K562 (cell line): ENCODE data around the gene LDB2. TPM values are rescaled to one million over a fixed set of nuclear protein-coding genes. Genes with fewer than 3 reads are reported as not detected.

Experiments used
- KDM2B ChIP-seq: fragments of 250-450 bp; sonication (Bioruptor Pico); IDR thresholded peaks from 2 replicates; pipeline ENCODE4 v1.8.0; 2021; ENCODE audit warnings: mild to moderate bottlenecking, moderate library complexity
- ZZZ3 ChIP-seq: fragments of 450-650 bp; IDR thresholded peaks from 2 replicates; pipeline ENCODE4 v1.6.1; 2016; ENCODE audit warnings: antibody characterized with exemption, mild to moderate bottlenecking, moderate library complexity
- polyA plus RNA-seq, 8 experiments: library from polyadenylated mRNA; depleted of rRNA in 4 of 8; stranded (reverse) in 5 of 8; unstranded in 3 of 8; fragments of >200 nt; fragmentation: Nextera tagmentation in 2 of 8; fragmentation: Illumina TruSeq in 1 of 8; extraction: Ambion mirVana in 2 of 8; extraction: Trizol in 1 of 8; gene quantifications; 2 replicates each; pipeline versions ENCODE4 v1.2.1 to v1.2.3, GENCODE V29; 2011 to 2014; ENCODE audit warnings: inconsistent platforms in 1 of 8, missing spikeins in 1 of 8
- total RNA-seq, 7 experiments: library from RNA; depleted of rRNA in 6 of 7; stranded (reverse); fragments of >200 nt in 6 of 7; fragmentation: Illumina TruSeq in 2 of 7; extraction: Trizol in 2 of 7; gene quantifications; 2 replicates each; pipeline versions ENCODE4 v1.2.1 to v1.2.3, GENCODE V29; 2011 to 2021; ENCODE audit warnings: low replicate concordance in 1 of 7
- TF ChIP-seq, protein P1 (sequence below): fragments of 200-600 bp; sonication (generic); IDR thresholded peaks from one replicate; pipeline ENCODE4 v1.6.1; 2012; ENCODE audit warnings: mild to moderate bottlenecking, low read depth, low read length, inconsistent platforms
- TF ChIP-seq, protein P2 (sequence below): fragments of 450-650 bp; formaldehyde crosslinking; IDR thresholded peaks from 2 replicates; pipeline ENCODE4 v1.4.0; 2020; ENCODE audit warnings: mild to moderate bottlenecking

LDB2 gene
- total and polyA plus RNA-seq, 9 of the 15 experiments (the other 6 are each of a cell fraction or from before 2014, with no cell fraction given) = 0.10 to 0.20 TPM; not detected in 7

DNA sequence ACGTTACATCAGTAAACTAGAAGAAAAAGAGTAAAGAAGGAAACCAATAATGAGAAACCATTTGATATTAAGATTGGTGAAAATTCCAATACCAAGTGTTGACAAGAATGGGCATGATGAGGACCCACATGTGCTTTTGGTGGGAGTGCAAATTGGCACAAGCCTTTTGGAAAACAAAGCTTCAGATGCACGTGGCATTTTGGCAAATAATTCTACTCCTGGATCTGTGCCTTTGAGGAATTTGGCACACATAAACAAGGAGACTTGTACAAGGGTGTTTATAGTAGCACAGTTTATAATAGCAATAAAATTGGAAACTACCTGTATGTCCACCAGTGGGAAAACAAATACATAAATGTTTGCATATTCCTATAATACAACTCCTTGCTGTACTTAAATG lies 347.9 kb downstream of the LDB2 start (continued):
- TF ChIP-seq, protein P1, sequence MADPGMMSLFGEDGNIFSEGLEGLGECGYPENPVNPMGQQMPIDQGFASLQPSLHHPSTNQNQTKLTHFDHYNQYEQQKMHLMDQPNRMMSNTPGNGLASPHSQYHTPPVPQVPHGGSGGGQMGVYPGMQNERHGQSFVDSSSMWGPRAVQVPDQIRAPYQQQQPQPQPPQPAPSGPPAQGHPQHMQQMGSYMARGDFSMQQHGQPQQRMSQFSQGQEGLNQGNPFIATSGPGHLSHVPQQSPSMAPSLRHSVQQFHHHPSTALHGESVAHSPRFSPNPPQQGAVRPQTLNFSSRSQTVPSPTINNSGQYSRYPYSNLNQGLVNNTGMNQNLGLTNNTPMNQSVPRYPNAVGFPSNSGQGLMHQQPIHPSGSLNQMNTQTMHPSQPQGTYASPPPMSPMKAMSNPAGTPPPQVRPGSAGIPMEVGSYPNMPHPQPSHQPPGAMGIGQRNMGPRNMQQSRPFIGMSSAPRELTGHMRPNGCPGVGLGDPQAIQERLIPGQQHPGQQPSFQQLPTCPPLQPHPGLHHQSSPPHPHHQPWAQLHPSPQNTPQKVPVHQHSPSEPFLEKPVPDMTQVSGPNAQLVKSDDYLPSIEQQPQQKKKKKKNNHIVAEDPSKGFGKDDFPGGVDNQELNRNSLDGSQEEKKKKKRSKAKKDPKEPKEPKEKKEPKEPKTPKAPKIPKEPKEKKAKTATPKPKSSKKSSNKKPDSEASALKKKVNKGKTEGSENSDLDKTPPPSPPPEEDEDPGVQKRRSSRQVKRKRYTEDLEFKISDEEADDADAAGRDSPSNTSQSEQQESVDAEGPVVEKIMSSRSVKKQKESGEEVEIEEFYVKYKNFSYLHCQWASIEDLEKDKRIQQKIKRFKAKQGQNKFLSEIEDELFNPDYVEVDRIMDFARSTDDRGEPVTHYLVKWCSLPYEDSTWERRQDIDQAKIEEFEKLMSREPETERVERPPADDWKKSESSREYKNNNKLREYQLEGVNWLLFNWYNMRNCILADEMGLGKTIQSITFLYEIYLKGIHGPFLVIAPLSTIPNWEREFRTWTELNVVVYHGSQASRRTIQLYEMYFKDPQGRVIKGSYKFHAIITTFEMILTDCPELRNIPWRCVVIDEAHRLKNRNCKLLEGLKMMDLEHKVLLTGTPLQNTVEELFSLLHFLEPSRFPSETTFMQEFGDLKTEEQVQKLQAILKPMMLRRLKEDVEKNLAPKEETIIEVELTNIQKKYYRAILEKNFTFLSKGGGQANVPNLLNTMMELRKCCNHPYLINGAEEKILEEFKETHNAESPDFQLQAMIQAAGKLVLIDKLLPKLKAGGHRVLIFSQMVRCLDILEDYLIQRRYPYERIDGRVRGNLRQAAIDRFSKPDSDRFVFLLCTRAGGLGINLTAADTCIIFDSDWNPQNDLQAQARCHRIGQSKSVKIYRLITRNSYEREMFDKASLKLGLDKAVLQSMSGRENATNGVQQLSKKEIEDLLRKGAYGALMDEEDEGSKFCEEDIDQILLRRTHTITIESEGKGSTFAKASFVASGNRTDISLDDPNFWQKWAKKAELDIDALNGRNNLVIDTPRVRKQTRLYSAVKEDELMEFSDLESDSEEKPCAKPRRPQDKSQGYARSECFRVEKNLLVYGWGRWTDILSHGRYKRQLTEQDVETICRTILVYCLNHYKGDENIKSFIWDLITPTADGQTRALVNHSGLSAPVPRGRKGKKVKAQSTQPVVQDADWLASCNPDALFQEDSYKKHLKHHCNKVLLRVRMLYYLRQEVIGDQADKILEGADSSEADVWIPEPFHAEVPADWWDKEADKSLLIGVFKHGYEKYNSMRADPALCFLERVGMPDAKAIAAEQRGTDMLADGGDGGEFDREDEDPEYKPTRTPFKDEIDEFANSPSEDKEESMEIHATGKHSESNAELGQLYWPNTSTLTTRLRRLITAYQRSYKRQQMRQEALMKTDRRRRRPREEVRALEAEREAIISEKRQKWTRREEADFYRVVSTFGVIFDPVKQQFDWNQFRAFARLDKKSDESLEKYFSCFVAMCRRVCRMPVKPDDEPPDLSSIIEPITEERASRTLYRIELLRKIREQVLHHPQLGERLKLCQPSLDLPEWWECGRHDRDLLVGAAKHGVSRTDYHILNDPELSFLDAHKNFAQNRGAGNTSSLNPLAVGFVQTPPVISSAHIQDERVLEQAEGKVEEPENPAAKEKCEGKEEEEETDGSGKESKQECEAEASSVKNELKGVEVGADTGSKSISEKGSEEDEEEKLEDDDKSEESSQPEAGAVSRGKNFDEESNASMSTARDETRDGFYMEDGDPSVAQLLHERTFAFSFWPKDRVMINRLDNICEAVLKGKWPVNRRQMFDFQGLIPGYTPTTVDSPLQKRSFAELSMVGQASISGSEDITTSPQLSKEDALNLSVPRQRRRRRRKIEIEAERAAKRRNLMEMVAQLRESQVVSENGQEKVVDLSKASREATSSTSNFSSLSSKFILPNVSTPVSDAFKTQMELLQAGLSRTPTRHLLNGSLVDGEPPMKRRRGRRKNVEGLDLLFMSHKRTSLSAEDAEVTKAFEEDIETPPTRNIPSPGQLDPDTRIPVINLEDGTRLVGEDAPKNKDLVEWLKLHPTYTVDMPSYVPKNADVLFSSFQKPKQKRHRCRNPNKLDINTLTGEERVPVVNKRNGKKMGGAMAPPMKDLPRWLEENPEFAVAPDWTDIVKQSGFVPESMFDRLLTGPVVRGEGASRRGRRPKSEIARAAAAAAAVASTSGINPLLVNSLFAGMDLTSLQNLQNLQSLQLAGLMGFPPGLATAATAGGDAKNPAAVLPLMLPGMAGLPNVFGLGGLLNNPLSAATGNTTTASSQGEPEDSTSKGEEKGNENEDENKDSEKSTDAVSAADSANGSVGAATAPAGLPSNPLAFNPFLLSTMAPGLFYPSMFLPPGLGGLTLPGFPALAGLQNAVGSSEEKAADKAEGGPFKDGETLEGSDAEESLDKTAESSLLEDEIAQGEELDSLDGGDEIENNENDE = no peak
- TF ChIP-seq ZZZ3 (no peak), KDM2B (CRISPR knock-in tag) (no peak)
- TF ChIP-seq, protein P2, sequence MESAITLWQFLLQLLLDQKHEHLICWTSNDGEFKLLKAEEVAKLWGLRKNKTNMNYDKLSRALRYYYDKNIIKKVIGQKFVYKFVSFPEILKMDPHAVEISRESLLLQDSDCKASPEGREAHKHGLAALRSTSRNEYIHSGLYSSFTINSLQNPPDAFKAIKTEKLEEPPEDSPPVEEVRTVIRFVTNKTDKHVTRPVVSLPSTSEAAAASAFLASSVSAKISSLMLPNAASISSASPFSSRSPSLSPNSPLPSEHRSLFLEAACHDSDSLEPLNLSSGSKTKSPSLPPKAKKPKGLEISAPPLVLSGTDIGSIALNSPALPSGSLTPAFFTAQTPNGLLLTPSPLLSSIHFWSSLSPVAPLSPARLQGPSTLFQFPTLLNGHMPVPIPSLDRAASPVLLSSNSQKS = no peak
